Hindlimb muscle (tissue), 1 donor: ENCODE data around the gene PEX5L. TPM values are rescaled to one million over a fixed set of nuclear protein-coding genes. Genes with fewer than 3 reads are reported as not detected.
"Not testable (repeated sequence)": the region's sequence is repeated elsewhere in the genome, so short reads cannot be mapped to it uniquely, and the experiment has no call there.

ENCODE experiments used
- DNase-seq: peaks from one replicate; pipeline ENCODE4 v3.0.0-alpha.2; 2013
- polyA plus RNA-seq: library from polyadenylated mRNA; unstranded; fragments of 120-200 nt; gene quantifications from one replicate; pipeline ENCODE4 v1.2.1, GENCODE V29; 2013; ENCODE audit not compliant: insufficient read length

PEX5L gene
- 0.35 TPM for polyA plus RNA-seq

GRCh38 chr3:180036671-180037455 is at the start of gene PEX5L:
PEX5L (minus strand) TSS chr3:180036937; CDS start chr3:180036599, 338 bp downstream.
- peak; percentile 54 for DNase-seq

GRCh38 chr3:180085122-180085710 is 48.5 kb upstream of the PEX5L start:
- no peak for DNase-seq

- no peak for DNase-seq
These were observed 46.0 kb upstream of the PEX5L start for GRCh38 chr3:180082699-180083098.

- DNase-seq, result no peak
These were observed 41.9 kb upstream of the PEX5L start for GRCh38 chr3:180078592-180078991.

GRCh38 chr3:180073561-180073960 is 36.8 kb upstream of the PEX5L start:
- DNase-seq, result no peak

- DNase-seq, result no peak
These were observed 36.0 kb upstream of the PEX5L start for GRCh38 chr3:180072786-180073185.

GRCh38 chr3:180070925-180071324 is 34.2 kb upstream of the PEX5L start:
- no peak for DNase-seq

GRCh38 chr3:180068023-180068422 is 31.3 kb upstream of the PEX5L start:
- no peak for DNase-seq

- no peak for DNase-seq
These were observed 29.9 kb upstream of the PEX5L start for GRCh38 chr3:180066598-180066997.

- no peak for DNase-seq
These were observed 27.0 kb upstream of the PEX5L start for GRCh38 chr3:180063783-180064182.

- DNase-seq, result no peak
These were observed 26.0 kb upstream of the PEX5L start for GRCh38 chr3:180062771-180063170.

- DNase-seq, result no peak
These were observed 22.6 kb upstream of the PEX5L start for GRCh38 chr3:180059356-180059755.

- no peak for DNase-seq
These were observed 21.5 kb upstream of the PEX5L start for GRCh38 chr3:180058238-180058637.

GRCh38 chr3:180055656-180056055 is 18.9 kb upstream of the PEX5L start:
- not testable (repeated sequence) for DNase-seq

- no peak for DNase-seq
These were observed 12.7 kb upstream of the PEX5L start for GRCh38 chr3:180049391-180049790.

- no peak for DNase-seq
These were observed 12.1 kb upstream of the PEX5L start for GRCh38 chr3:180048840-180049239.

- DNase-seq, result no peak
These were observed 11.4 kb upstream of the PEX5L start for GRCh38 chr3:180048103-180048502.

GRCh38 chr3:180040966-180041365 is 4.2 kb upstream of the PEX5L start:
- DNase-seq, result no peak

- no peak for DNase-seq
These were observed 556 bp downstream of the PEX5L start for GRCh38 chr3:180036092-180036670.

- no peak for DNase-seq
These were observed 9.7 kb downstream of the PEX5L start for GRCh38 chr3:180026997-180027396.

- DNase-seq, result no peak
These were observed 18.2 kb downstream of the PEX5L start for GRCh38 chr3:180018543-180018942.

- DNase-seq, result no peak
These were observed 18.9 kb downstream of the PEX5L start for GRCh38 chr3:180017846-180018245.

- no peak for DNase-seq
These were observed 24.8 kb downstream of the PEX5L start for GRCh38 chr3:180011927-180012326.

GRCh38 chr3:180008318-180008717 is 28.4 kb downstream of the PEX5L start:
- DNase-seq, result not testable (repeated sequence)
